HepG2 (cell line): ENCODE data around the gene EGFL8. TPM values are rescaled to one million over a fixed set of nuclear protein-coding genes. Genes with fewer than 3 reads are reported as not detected.

Experiments used
- CBFB ChIP-seq: sonication (generic); formaldehyde crosslinking; IDR thresholded peaks from 2 replicates; pipeline ENCODE4 v1.4.0; 2020; ENCODE audit warnings: missing genetic modification reagents
- CEBPG ChIP-seq: IDR thresholded peaks from 2 replicates; pipeline ENCODE4 v1.6.1; 2016
- ERF ChIP-seq: IDR thresholded peaks from 2 replicates; pipeline ENCODE4 v1.6.1; 2018; ENCODE audit warnings: missing biosample characterization, missing genetic modification reagents
- FOXP1 ChIP-seq, 2 experiments: fragments of 450-650 bp in 1 of 2; IDR thresholded peaks; 2 replicates each; pipeline ENCODE4 v1.6.1; 2017 to 2018; ENCODE audit warnings: antibody characterized with exemption in 1 of 2
- GATAD2A ChIP-seq: IDR thresholded peaks from 2 replicates; pipeline ENCODE4 v1.6.1; 2016
- KDM5A ChIP-seq: fragments of 200-600 bp; sonication (generic); IDR thresholded peaks from 2 replicates; pipeline ENCODE4 v1.7.0; 2018; ENCODE audit warnings: antibody characterized with exemption, mild to moderate bottlenecking, low read length, borderline replicate concordance
- KMT2A ChIP-seq: sonication (generic); formaldehyde crosslinking; IDR thresholded peaks from 2 replicates; pipeline ENCODE4 v1.4.0; 2020; ENCODE audit warnings: missing genetic modification reagents
- KMT2B ChIP-seq: IDR thresholded peaks from 2 replicates; pipeline ENCODE4 v1.6.1; 2016; ENCODE audit warnings: missing genetic modification reagents, missing compliant biosample characterization
- NFE2L2 ChIP-seq: fragments of 150-350 bp; IDR thresholded peaks from 2 replicates; pipeline ENCODE4 v1.6.1; 2014; ENCODE audit warnings: low read length
- PRMT3 ChIP-seq: sonication (generic); formaldehyde crosslinking; IDR thresholded peaks from 2 replicates; pipeline ENCODE4 v1.8.1; 2022; ENCODE audit warnings: low read depth, mild to moderate bottlenecking, moderate library complexity, missing genetic modification reagents, borderline replicate concordance
- SIN3B ChIP-seq: fragments of 150-350 bp; IDR thresholded peaks from 2 replicates; pipeline ENCODE4 v1.6.1; 2014; ENCODE audit warnings: low read length
- YEATS4 ChIP-seq: sonication (generic); formaldehyde crosslinking; IDR thresholded peaks from 2 replicates; pipeline ENCODE4 v1.4.0; 2020; ENCODE audit warnings: missing genetic modification reagents, borderline replicate concordance
- ZNF143 ChIP-seq: sonication (generic); formaldehyde crosslinking; IDR thresholded peaks from 2 replicates; pipeline ENCODE4 v1.4.0; 2020; ENCODE audit warnings: missing genetic modification reagents
- ZNF24 ChIP-seq: fragments of 450-650 bp; IDR thresholded peaks from 2 replicates; pipeline ENCODE4 v1.6.1; 2017; ENCODE audit warnings: antibody characterized with exemption, mild to moderate bottlenecking
- ZNF3 ChIP-seq: IDR thresholded peaks from 2 replicates; pipeline ENCODE4 v1.7.0; 2017; ENCODE audit warnings: inconsistent platforms
- ZNF33A ChIP-seq: sonication (generic); formaldehyde crosslinking; IDR thresholded peaks from 2 replicates; pipeline ENCODE4 v1.5.1; 2020; ENCODE audit warnings: missing genetic modification reagents, mild to moderate bottlenecking, moderate library complexity, borderline replicate concordance
- ZNF431 ChIP-seq: sonication (generic); formaldehyde crosslinking; IDR thresholded peaks from 2 replicates; pipeline ENCODE4 v1.9.0; 2022; ENCODE audit warnings: missing genetic modification reagents, low read depth, mild to moderate bottlenecking, borderline replicate concordance
- ZNF460 ChIP-seq: sonication (generic); formaldehyde crosslinking; IDR thresholded peaks from 2 replicates; pipeline ENCODE4 v1.5.1; 2020; ENCODE audit warnings: missing genetic modification reagents, mild to moderate bottlenecking, borderline replicate concordance
- ZNF703 ChIP-seq: sonication (generic); formaldehyde crosslinking; IDR thresholded peaks from 2 replicates; pipeline ENCODE4 v1.5.1; 2020; ENCODE audit warnings: missing genetic modification reagents, mild to moderate bottlenecking, moderate library complexity, borderline replicate concordance
- polyA plus RNA-seq, 8 experiments: library from polyadenylated mRNA; depleted of rRNA in 3 of 8; stranded (reverse) in 7 of 8; unstranded in 1 of 8; fragments of >200 nt; fragmentation: Illumina TruSeq in 4 of 8; extraction: Trizol in 4 of 8; gene quantifications; 2 replicates each; pipeline versions ENCODE4 v1.2.1 to v1.2.3, GENCODE V29; 2011 to 2016; ENCODE audit warnings: low read depth in 4 of 8, missing spikeins in 1 of 8, mixed read lengths in 1 of 8; ENCODE audit not compliant: insufficient read depth in 1 of 8
- total RNA-seq, 5 experiments: library from RNA; depleted of rRNA; stranded (reverse); fragments of >200 nt; fragmentation: Illumina TruSeq; extraction: Trizol; gene quantifications; 2 replicates each; pipeline ENCODE4 v1.2.3, GENCODE V29; 2016; ENCODE audit warnings: low read depth in 1 of 5
- TF ChIP-seq, protein P1 (sequence below): sonication (generic); formaldehyde crosslinking; IDR thresholded peaks from 2 replicates; pipeline ENCODE4 v1.5.1; 2020; ENCODE audit warnings: mild to moderate bottlenecking, missing genetic modification reagents, borderline replicate concordance
- TF ChIP-seq, protein P2 (sequence below): sonication (generic); formaldehyde crosslinking; conservative IDR thresholded peaks from 2 replicates; pipeline ENCODE4 v1.8.0; 2022; ENCODE audit warnings: low read depth, missing genetic modification reagents
- TF ChIP-seq, protein P3 (sequence below), 2 experiments: sonication (generic) in 1 of 2; formaldehyde crosslinking in 1 of 2; IDR thresholded peaks; 2 replicates each; pipeline versions ENCODE4 v1.4.0 to v1.6.1; 2016 to 2020; ENCODE audit warnings: borderline replicate concordance in 1 of 2, low read depth in 1 of 2, mild to moderate bottlenecking in 1 of 2, missing genetic modification reagents in 1 of 2
- TF ChIP-seq, protein P4 (sequence below): IDR thresholded peaks from 2 replicates; pipeline ENCODE4 v1.6.1; 2016

EGFL8 gene
- total and polyA plus RNA-seq, 2 of the 13 experiments (the other 11 are each of a cell fraction or from before 2014, with no cell fraction given), result 10.0 to 11.5 TPM

DNA sequence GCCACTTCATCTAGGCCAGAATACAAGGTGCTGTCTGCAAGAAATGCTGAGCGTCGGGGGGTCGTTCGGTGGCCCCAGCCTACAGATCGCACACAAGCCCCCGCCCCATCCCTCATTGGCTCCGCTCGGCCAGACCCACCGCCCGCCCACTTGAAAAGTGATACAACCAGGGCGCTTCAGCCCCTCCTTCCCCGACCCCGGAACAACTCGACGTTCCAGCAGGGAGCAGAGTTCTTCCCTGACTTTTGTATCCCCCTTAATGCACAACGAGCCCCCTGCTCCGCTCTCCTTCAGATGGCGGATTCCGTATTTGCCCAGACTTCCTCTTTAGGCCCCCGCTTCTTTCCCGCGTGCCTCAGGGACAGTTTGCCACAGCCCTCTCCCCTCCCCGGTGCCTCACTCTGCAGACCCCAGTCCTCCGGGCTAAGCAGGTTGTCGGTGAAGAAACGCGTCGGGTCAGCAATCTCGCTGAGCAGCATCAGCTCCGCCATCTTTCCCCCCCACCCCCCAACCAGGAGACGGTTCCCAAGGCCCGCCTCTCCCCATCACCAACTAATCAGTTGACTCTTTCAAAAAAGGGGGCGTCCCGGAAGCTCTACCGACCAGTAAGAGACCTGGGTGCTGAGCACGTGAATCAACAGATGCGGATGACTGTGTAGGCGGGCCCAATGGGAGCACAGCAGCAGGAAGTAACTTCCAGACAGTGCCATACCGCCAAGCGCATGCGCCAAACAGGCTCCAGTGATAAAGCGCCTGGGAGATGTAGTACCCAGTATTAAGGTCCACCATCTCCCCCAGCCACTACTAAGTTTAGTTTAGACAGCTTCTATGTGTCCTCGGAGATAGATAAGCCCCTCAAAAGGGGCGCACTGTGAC, 36.4 kb upstream of the EGFL8 start, which contains the start of gene ATF6B (continued):
- no peak for TF ChIP-seq GATAD2A (CRISPR knock-in tag)
- TF ChIP-seq ZNF703 (CRISPR knock-in tag), result no peak
- peak; percentile 96 for TF ChIP-seq KDM5A
- no peak for TF ChIP-seq ZNF3 (CRISPR knock-in tag)
- TF ChIP-seq ZNF143 (CRISPR knock-in tag), result peak; percentile 89
- TF ChIP-seq FOXP1 (IDR thresholded peaks at IDR 0.05), result no peak
- no peak for TF ChIP-seq FOXP1 (CRISPR knock-in tag; IDR thresholded peaks at IDR 0.05)
- TF ChIP-seq YEATS4 (CRISPR knock-in tag), result no peak
- no peak for TF ChIP-seq ZNF431 (CRISPR knock-in tag)
- no peak for TF ChIP-seq ZNF33A (CRISPR knock-in tag)
- no peak for TF ChIP-seq ZNF24
- TF ChIP-seq ZNF460, result no peak
- peak; percentile 56; the same call in 1 of the 2 replicates for TF ChIP-seq ERF (CRISPR knock-in tag)
- TF ChIP-seq, protein P1, sequence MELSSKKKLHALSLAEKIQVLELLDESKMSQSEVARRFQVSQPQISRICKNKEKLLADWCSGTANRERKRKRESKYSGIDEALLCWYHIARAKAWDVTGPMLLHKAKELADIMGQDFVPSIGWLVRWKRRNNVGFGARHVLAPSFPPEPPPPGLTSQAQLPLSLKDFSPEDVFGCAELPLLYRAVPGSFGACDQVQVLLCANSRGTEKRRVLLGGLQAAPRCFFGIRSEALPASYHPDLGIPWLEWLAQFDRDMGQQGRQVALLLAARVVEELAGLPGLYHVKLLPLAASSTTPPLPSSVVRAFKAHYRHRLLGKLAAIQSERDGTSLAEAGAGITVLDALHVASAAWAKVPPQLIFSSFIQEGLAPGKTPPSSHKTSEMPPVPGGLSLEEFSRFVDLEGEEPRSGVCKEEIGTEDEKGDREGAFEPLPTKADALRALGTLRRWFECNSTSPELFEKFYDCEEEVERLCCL (CRISPR knock-in tag), result no peak
- TF ChIP-seq, protein P2, sequence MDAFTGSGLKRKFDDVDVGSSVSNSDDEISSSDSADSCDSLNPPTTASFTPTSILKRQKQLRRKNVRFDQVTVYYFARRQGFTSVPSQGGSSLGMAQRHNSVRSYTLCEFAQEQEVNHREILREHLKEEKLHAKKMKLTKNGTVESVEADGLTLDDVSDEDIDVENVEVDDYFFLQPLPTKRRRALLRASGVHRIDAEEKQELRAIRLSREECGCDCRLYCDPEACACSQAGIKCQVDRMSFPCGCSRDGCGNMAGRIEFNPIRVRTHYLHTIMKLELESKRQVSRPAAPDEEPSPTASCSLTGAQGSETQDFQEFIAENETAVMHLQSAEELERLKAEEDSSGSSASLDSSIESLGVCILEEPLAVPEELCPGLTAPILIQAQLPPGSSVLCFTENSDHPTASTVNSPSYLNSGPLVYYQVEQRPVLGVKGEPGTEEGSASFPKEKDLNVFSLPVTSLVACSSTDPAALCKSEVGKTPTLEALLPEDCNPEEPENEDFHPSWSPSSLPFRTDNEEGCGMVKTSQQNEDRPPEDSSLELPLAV (CRISPR knock-in tag), result no peak
- no peak for TF ChIP-seq PRMT3 (CRISPR knock-in tag)
- TF ChIP-seq, protein P3, sequence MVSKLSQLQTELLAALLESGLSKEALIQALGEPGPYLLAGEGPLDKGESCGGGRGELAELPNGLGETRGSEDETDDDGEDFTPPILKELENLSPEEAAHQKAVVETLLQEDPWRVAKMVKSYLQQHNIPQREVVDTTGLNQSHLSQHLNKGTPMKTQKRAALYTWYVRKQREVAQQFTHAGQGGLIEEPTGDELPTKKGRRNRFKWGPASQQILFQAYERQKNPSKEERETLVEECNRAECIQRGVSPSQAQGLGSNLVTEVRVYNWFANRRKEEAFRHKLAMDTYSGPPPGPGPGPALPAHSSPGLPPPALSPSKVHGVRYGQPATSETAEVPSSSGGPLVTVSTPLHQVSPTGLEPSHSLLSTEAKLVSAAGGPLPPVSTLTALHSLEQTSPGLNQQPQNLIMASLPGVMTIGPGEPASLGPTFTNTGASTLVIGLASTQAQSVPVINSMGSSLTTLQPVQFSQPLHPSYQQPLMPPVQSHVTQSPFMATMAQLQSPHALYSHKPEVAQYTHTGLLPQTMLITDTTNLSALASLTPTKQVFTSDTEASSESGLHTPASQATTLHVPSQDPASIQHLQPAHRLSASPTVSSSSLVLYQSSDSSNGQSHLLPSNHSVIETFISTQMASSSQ (IDR thresholded peaks at IDR 0.05; ENCODE audit: low read depth), result 0 out of 2 replicates have a peak, but pooled peaks have one; percentile 50
- TF ChIP-seq, protein P3 (CRISPR knock-in tag; IDR thresholded peaks at IDR 0.05; ENCODE audit: borderline replicate concordance), result peak; percentile 57; the same call in 1 of the 2 replicates
- TF ChIP-seq SIN3B, result peak; percentile 84
- TF ChIP-seq CBFB (CRISPR knock-in tag), result no peak
- no peak for TF ChIP-seq NFE2L2
- TF ChIP-seq, protein P4, sequence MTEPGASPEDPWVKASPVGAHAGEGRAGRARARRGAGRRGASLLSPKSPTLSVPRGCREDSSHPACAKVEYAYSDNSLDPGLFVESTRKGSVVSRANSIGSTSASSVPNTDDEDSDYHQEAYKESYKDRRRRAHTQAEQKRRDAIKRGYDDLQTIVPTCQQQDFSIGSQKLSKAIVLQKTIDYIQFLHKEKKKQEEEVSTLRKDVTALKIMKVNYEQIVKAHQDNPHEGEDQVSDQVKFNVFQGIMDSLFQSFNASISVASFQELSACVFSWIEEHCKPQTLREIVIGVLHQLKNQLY (CRISPR knock-in tag), result 0 out of 2 replicates have a peak, but pooled peaks have one; percentile 22
- TF ChIP-seq KMT2A (CRISPR knock-in tag), result no peak
- 0 out of 2 replicates have a peak, but pooled peaks have one; percentile 3 for TF ChIP-seq CEBPG (CRISPR knock-in tag)
- peak; percentile 43; the same call in 1 of the 2 replicates for TF ChIP-seq KMT2B (CRISPR knock-in tag)
